GM23248 (cell line): ENCODE results near the gene MEGF11. TPM values are rescaled to one million over a fixed set of nuclear protein-coding genes. Genes with fewer than 3 reads are reported as not detected.

Experiments
- DNase-seq: peaks from one replicate; pipeline ENCODE4 v3.0.0-alpha.2; 2015
- H2AFZ ChIP-seq: fragments of 200-600 bp; sonication (generic); 2 replicates; pipeline ENCODE4 v1.6.1; 2016; ENCODE audit warnings: antibody characterized with exemption
- H3F3A ChIP-seq: fragments of 200-600 bp; sonication (generic); 2 replicates; pipeline ENCODE4 v1.6.1; 2016; ENCODE audit warnings: mild to moderate bottlenecking, antibody characterized with exemption, mixed run types; ENCODE audit not compliant: insufficient read depth
- H3K27ac ChIP-seq: fragments of 200-600 bp; sonication (generic); 2 replicates; pipeline ENCODE4 v1.5.1; 2016; ENCODE audit warnings: mild to moderate bottlenecking
- H3K27me3 ChIP-seq: fragments of 200-600 bp; sonication (generic); replicated peaks from 2 replicates; pipeline ENCODE4 v1.6.1; 2016; ENCODE audit warnings: mild to moderate bottlenecking; ENCODE audit not compliant: insufficient read depth
- H3K36me3 ChIP-seq: fragments of 200-600 bp; sonication (generic); 2 replicates; pipeline ENCODE4 v1.6.1; 2016; ENCODE audit warnings: low read depth, mild to moderate bottlenecking
- H3K4me1 ChIP-seq: fragments of 200-600 bp; sonication (generic); 2 replicates; pipeline ENCODE4 v1.6.1; 2016; ENCODE audit warnings: mild to moderate bottlenecking; ENCODE audit not compliant: insufficient read depth
- H3K4me2 ChIP-seq: fragments of 200-600 bp; sonication (generic); one replicate; pipeline ENCODE4 v1.6.1; 2016; ENCODE audit warnings: mild to moderate bottlenecking; ENCODE audit not compliant: unreplicated experiment
- H3K4me3 ChIP-seq: fragments of 200-600 bp; sonication (generic); 2 replicates; pipeline ENCODE4 v1.5.1; 2016; ENCODE audit warnings: mild to moderate bottlenecking
- H3K79me2 ChIP-seq: fragments of 200-600 bp; sonication (generic); 2 replicates; pipeline ENCODE4 v1.6.1; 2016; ENCODE audit warnings: mild to moderate bottlenecking; ENCODE audit not compliant: insufficient read depth
- H3K9ac ChIP-seq: fragments of 200-600 bp; sonication (generic); 2 replicates; pipeline ENCODE4 v1.6.1; 2016; ENCODE audit warnings: mild to moderate bottlenecking
- H3K9me2 ChIP-seq: fragments of 200-600 bp; sonication (generic); 2 replicates; pipeline ENCODE4 v1.6.1; 2016; ENCODE audit warnings: mixed run types, mild to moderate bottlenecking, moderate library complexity; ENCODE audit not compliant: insufficient read depth
- H3K9me3 ChIP-seq: fragments of 200-600 bp; sonication (generic); one replicate; pipeline ENCODE4 v1.6.1; 2017; ENCODE audit warnings: low read depth
- H4K20me1 ChIP-seq: fragments of 200-600 bp; sonication (generic); 2 replicates; pipeline ENCODE4 v1.6.0; 2016; ENCODE audit not compliant: insufficient read depth
- EZH2 ChIP-seq: fragments of 200-600 bp; sonication (generic); IDR thresholded peaks from 2 replicates; pipeline ENCODE4 v1.6.1; 2018; ENCODE audit warnings: antibody characterized with exemption, mild to moderate bottlenecking; ENCODE audit not compliant: insufficient read depth, poor library complexity, severe bottlenecking
- EZH2phosphoT487 ChIP-seq: fragments of 200-600 bp; sonication (generic); IDR thresholded peaks from 2 replicates; pipeline ENCODE4 v1.6.1; 2018; ENCODE audit warnings: antibody characterized with exemption, moderate library complexity, mild to moderate bottlenecking, low read depth; ENCODE audit not compliant: insufficient read depth
- WGBS, 2 experiments: methylation state at CpG; one replicate each; pipeline ENCODE4 v1.1.6; 2015 to 2017; ENCODE audit warnings: low lambda C conversion rate in 2 of 2, low coverage in 1 of 2; ENCODE audit errors: missing lambda C conversion rate in 2 of 2; 5-methylcytosine and 5-hydroxymethylcytosine counted together
- in situ Hi-C: fragments of 300-500 bp; cut with MboI; formaldehyde crosslinking; loops from 2 replicates; pipeline ENCODE4 v1.15.0; 2020
- polyA plus RNA-seq: library from polyadenylated mRNA; unstranded; fragments of >200 nt; fragmentation: Nextera tagmentation; extraction: Ambion mirVana; gene quantifications from 2 replicates; pipeline ENCODE4 v1.2.1, GENCODE V29; 2016
- total RNA-seq: library from RNA; depleted of rRNA; stranded (reverse); fragments of >200 nt; shearing (Covaris generic); gene quantifications from 2 replicates; pipeline ENCODE4 v1.2.3, GENCODE V29; 2014

The MEGF11 gene
- total and polyA plus RNA-seq, 2 experiments from 2014 or later: 0.14 TPM; not detected in 1

- in situ Hi-C loops: no loop called here
- H3F3A ChIP-seq: no peaks in the 10 kb centered on the region; the same call in 1 of the 2 replicates
- no peak for DNase-seq
- no peak for TF ChIP-seq EZH2phosphoT487
- no peak for TF ChIP-seq EZH2
- no peak overlapping the region for H2AFZ ChIP-seq
- no peaks in the 10 kb centered on the region for H3K9me3 ChIP-seq
- H3K4me3 ChIP-seq: no peak overlapping the region
- no peaks in the 10 kb centered on the region for H3K9me2 ChIP-seq
- WGBS, 2 experiments: 87 to 92% methylated on average over 12 to 13 of the region's 13 CpGs
- H3K27ac ChIP-seq: no peak overlapping the region
- peaks cover 3% of the 10 kb centered on the region for H3K4me1 ChIP-seq
- no peak overlapping the region for H3K9ac ChIP-seq
- no peaks in the 10 kb centered on the region for H3K36me3 ChIP-seq
- H3K79me2 ChIP-seq: no peaks in the 10 kb centered on the region
- no peaks in the 10 kb centered on the region for H4K20me1 ChIP-seq
- H3K27me3 ChIP-seq: no peaks in the 10 kb centered on the region
- H3K4me2 ChIP-seq: no peak overlapping the region
These were observed 339.8 kb downstream of the MEGF11 start for GRCh38 chr15:65913631-65914199.

- no peaks in the 10 kb centered on the region for H4K20me1 ChIP-seq
- TF ChIP-seq EZH2phosphoT487 (no peak), EZH2 (no peak)
- no peak for DNase-seq
- no peaks in the 10 kb centered on the region for H3K9me3 ChIP-seq
- no peaks in the 10 kb centered on the region for H3K9me2 ChIP-seq
- no peak overlapping the region for H3K4me3 ChIP-seq
- no peak overlapping the region for H2AFZ ChIP-seq
- no peak overlapping the region for H3K9ac ChIP-seq
- no peak overlapping the region for H3K27ac ChIP-seq
- no peak overlapping the region for H3K4me2 ChIP-seq
- in situ Hi-C loops: no loop called here
- H3K79me2 ChIP-seq: no peaks in the 10 kb centered on the region
- H3K4me1 ChIP-seq: peaks cover 3% of the 10 kb centered on the region
- H3K36me3 ChIP-seq: no peaks in the 10 kb centered on the region
- H3F3A ChIP-seq: no peaks in the 10 kb centered on the region; the same call in 1 of the 2 replicates
- no peaks in the 10 kb centered on the region for H3K27me3 ChIP-seq
- WGBS, 2 experiments: 86 to 97% methylated on average over 2 of the region's 2 CpGs
These were observed 341.3 kb downstream of the MEGF11 start for GRCh38 chr15:65912235-65912634.

GRCh38 chr15:65910341-65910740, 343.2 kb downstream of the MEGF11 start:
- Histone ChIP-seq H4K20me1 (no peaks in the 10 kb centered on the region), H3K4me2 (no peak overlapping the region)
- 79 to 84% methylated on average over 4 of the region's 4 CpGs for WGBS, 2 experiments

GRCh38 chr15:65909831-65910230, 343.7 kb downstream of the MEGF11 start:
- no peak overlapping the region for H2AFZ ChIP-seq
- no peaks in the 10 kb centered on the region for H3K4me1 ChIP-seq

More at GRCh38 chr15:65910341-65910740, 343.2 kb downstream of the MEGF11 start:
- no peak overlapping the region for H3K4me3 ChIP-seq
- no peak overlapping the region for H3K9ac ChIP-seq
- H3K79me2 ChIP-seq: no peaks in the 10 kb centered on the region
- no peaks in the 10 kb centered on the region; the same call in 1 of the 2 replicates for H3K36me3 ChIP-seq
- no peak for DNase-seq
- H2AFZ ChIP-seq: no peak overlapping the region
- H3K9me3 ChIP-seq: no peaks in the 10 kb centered on the region
- no peak overlapping the region for H3K27ac ChIP-seq
- H3K9me2 ChIP-seq: no peaks in the 10 kb centered on the region
- H3K27me3 ChIP-seq: no peaks in the 10 kb centered on the region
- TF ChIP-seq EZH2phosphoT487: no peak
- TF ChIP-seq EZH2: no peak
- no peaks in the 10 kb centered on the region; the same call in 1 of the 2 replicates for H3F3A ChIP-seq
- in situ Hi-C loops: no loop called here
- no peaks in the 10 kb centered on the region for H3K4me1 ChIP-seq

More at GRCh38 chr15:65909831-65910230, 343.7 kb downstream of the MEGF11 start:
- in situ Hi-C loops: no loop called here
- 94 to 100% methylated on average over 3 of the region's 3 CpGs for WGBS, 2 experiments
- no peak overlapping the region for H3K9ac ChIP-seq
- no peak for DNase-seq
- no peaks in the 10 kb centered on the region for H3K9me3 ChIP-seq
- no peaks in the 10 kb centered on the region; the same call in 1 of the 2 replicates for H3K36me3 ChIP-seq
- TF ChIP-seq EZH2 (no peak), EZH2phosphoT487 (no peak)
- H3K4me2 ChIP-seq: no peak overlapping the region
- no peaks in the 10 kb centered on the region for H3K27me3 ChIP-seq
- no peaks in the 10 kb centered on the region for H3K79me2 ChIP-seq
- no peaks in the 10 kb centered on the region for H3K9me2 ChIP-seq
- no peak overlapping the region for H3K4me3 ChIP-seq
- no peak overlapping the region for H3K27ac ChIP-seq
- no peaks in the 10 kb centered on the region; the same call in 1 of the 2 replicates for H3F3A ChIP-seq
- H4K20me1 ChIP-seq: no peaks in the 10 kb centered on the region
